Upper lobe of left lung (tissue), 4 donors: ENCODE results near the gene RDH8.

Experiments used
- CTCF ChIP-seq, 6 experiments: fragments of 450-650 bp in 4 of 6; fragments of 200-600 bp in 2 of 6; sonication (generic) in 2 of 6; IDR thresholded peaks; one replicate each; pipeline ENCODE4 v1.5.1; 2016 to 2019; ENCODE audit warnings: antibody characterized with exemption in 6 of 6
- EP300 ChIP-seq, 4 donors: sonication (generic); formaldehyde crosslinking; IDR thresholded peaks; one replicate each; pipeline ENCODE4 v1.5.1; 2017; ENCODE audit warnings: antibody characterized with exemption in 4 of 4, control low read depth in 2 of 4

- TF ChIP-seq CTCF (IDR thresholded peaks at IDR 0.05) (no peak), EP300 (IDR thresholded peaks at IDR 0.05) (no peak)
Observed at GRCh38 chr19:9969688-9969975, 43.7 kb upstream of the RDH8 start.
